Keratinocyte (primary cell): ENCODE data around the gene FNDC3B. TPM values are rescaled to one million over a fixed set of nuclear protein-coding genes. Genes with fewer than 3 reads are reported as not detected.

Experiments
- DNase-seq: peaks from one replicate; pipeline ENCODE4 v3.0.0-alpha.2; 2011; ENCODE audit warnings: low read depth, missing footprints, low spot score
- FAIRE-seq: peaks from 2 replicates; lab custom pipeline; 2011; peaks lifted over from hg19 to GRCh38; lab: Jason Lieb, UNC
- H2AFZ ChIP-seq: 2 replicates; pipeline ENCODE4 v1.6.0; 2012; ENCODE audit warnings: low read length, control low read depth, inconsistent platforms; ENCODE audit not compliant: control insufficient read depth
- H3K27ac ChIP-seq: 2 replicates; pipeline ENCODE4 v1.5.1; 2011; ENCODE audit warnings: low read length; ENCODE audit not compliant: control insufficient read depth, insufficient read depth
- H3K27me3 ChIP-seq: 3 replicates; pipeline ENCODE4 v1.6.0; 2011; ENCODE audit warnings: low read length; ENCODE audit not compliant: control insufficient read depth, insufficient read depth; ENCODE audit errors: extremely low read depth
- H3K36me3 ChIP-seq, 2 experiments: 2 replicates in 1 of 2; 3 replicates in 1 of 2; pipeline ENCODE4 v1.5.1; 2011; ENCODE audit warnings: low read length in 2 of 2, mild to moderate bottlenecking in 1 of 2; ENCODE audit not compliant: control insufficient read depth in 2 of 2, insufficient read depth in 2 of 2; ENCODE audit errors: extremely low read depth in 1 of 2
- H3K4me1 ChIP-seq: 3 replicates; pipeline ENCODE4 v1.5.1; 2011; ENCODE audit warnings: low read length; ENCODE audit not compliant: control insufficient read depth, insufficient read depth; ENCODE audit errors: extremely low read depth
- H3K4me2 ChIP-seq: 3 replicates; pipeline ENCODE4 v1.6.0; 2011; ENCODE audit warnings: low read depth, low read length; ENCODE audit not compliant: control insufficient read depth, insufficient read depth; ENCODE audit errors: extremely low read depth
- H3K4me3 ChIP-seq, 3 experiments: fragments of 200-600 bp in 1 of 3; sonication (generic) in 1 of 3; 2 replicates in 2 of 3; 3 replicates in 1 of 3; pipeline ENCODE4 v1.5.1; 2011 to 2016; ENCODE audit warnings: low read length in 3 of 3, mild to moderate bottlenecking in 3 of 3, control low read depth in 2 of 3, inconsistent platforms in 1 of 3, low read depth in 1 of 3, mixed read lengths in 1 of 3, mixed run types in 1 of 3, moderate library complexity in 1 of 3; ENCODE audit not compliant: control insufficient read depth in 2 of 3, insufficient read depth in 2 of 3; ENCODE audit errors: extremely low read depth in 1 of 3
- H3K79me2 ChIP-seq: 2 replicates; pipeline ENCODE4 v1.6.0; 2012; ENCODE audit warnings: low read length; ENCODE audit not compliant: control insufficient read depth, insufficient read depth
- H3K9ac ChIP-seq: 3 replicates; pipeline ENCODE4 v1.6.0; 2011; ENCODE audit warnings: low read length; ENCODE audit not compliant: control insufficient read depth, insufficient read depth; ENCODE audit errors: extremely low read depth
- H3K9me1 ChIP-seq: 3 replicates; pipeline ENCODE4 v1.6.0; 2011; ENCODE audit warnings: low read length; ENCODE audit not compliant: control insufficient read depth, insufficient read depth; ENCODE audit errors: extremely low read depth
- H3K9me3 ChIP-seq: 2 replicates; pipeline ENCODE4 v1.5.1; 2012; ENCODE audit warnings: low read depth, low read length; ENCODE audit not compliant: control insufficient read depth
- H4K20me1 ChIP-seq: 3 replicates; pipeline ENCODE4 v1.6.0; 2011; ENCODE audit warnings: low read length; ENCODE audit not compliant: control insufficient read depth, insufficient read depth; ENCODE audit errors: extremely low read depth
- CTCF ChIP-seq, 3 experiments: IDR thresholded peaks in 1 of 3; conservative IDR thresholded peaks in 1 of 3; optimal IDR thresholded peaks in 1 of 3; 2 replicates in 2 of 3; 3 replicates in 1 of 3; pipeline versions ENCODE3 to v1.5.1; 2011; ENCODE audit warnings: low read length in 3 of 3, mild to moderate bottlenecking in 3 of 3, moderate library complexity in 2 of 3, control low read depth in 1 of 3, inconsistent platforms in 1 of 3; ENCODE audit not compliant: insufficient read depth in 2 of 3; ENCODE audit errors: extremely low read depth in 1 of 3
- EZH2 ChIP-seq: IDR thresholded peaks from one replicate; pipeline ENCODE4 v1.6.1; 2012; ENCODE audit warnings: inconsistent platforms, mild to moderate bottlenecking, low read length, moderate library complexity
- dilution Hi-C: fragments of 300-500 bp; cut with MboI; formaldehyde crosslinking; loops from one replicate; pipeline ENCODE4 v1.7.0; 2020; ENCODE audit warnings: low sequenced_read_pairs; ENCODE audit not compliant: extremely low pct_ligation_motif_present
- polyA plus RNA-seq, 5 experiments: library from polyadenylated mRNA; depleted of rRNA in 3 of 5; stranded (reverse) in 3 of 5; stranded (forward) in 1 of 5; unstranded in 1 of 5; fragments of >200 nt; gene quantifications; 1 replicate in 1 of 5; 2 replicates in 3 of 5; 3 replicates in 1 of 5; pipeline versions ENCODE4 v1.2.1 to v1.2.3, GENCODE V29; 2011 to 2012; ENCODE audit warnings: missing spikeins in 2 of 5, low read depth in 1 of 5, low replicate concordance in 1 of 5

FNDC3B gene
- polyA plus RNA-seq, 1 donor (not counting 4 experiments of a cell fraction or from before 2014, with no cell fraction given), result 31.4 TPM

- peaks cover 38% of the 10 kb centered on the region for H3K4me1 ChIP-seq
Observed at GRCh38 chr3:172315401-172316091, 276.2 kb downstream of the FNDC3B start.

GRCh38 chr3:172316758-172317157 lies 277.4 kb downstream of the FNDC3B start:
- FAIRE-seq (no peak), DNase-seq (no peak)
- Histone ChIP-seq H3K36me3 (peaks cover 10 to 31% of the 10 kb centered on the region in 2 experiments), H3K4me2 (no peak overlapping the region), H3K9ac (no peak overlapping the region), H3K9me3 (no peaks in the 10 kb centered on the region), H3K27ac (no peak overlapping the region), H3K9me1 (peaks cover 2% of the 10 kb centered on the region), H3K79me2 (no peaks in the 10 kb centered on the region), H3K4me3 (no peak overlapping the region), H3K4me1 (peaks cover 38% of the 10 kb centered on the region), H2AFZ (no peak overlapping the region), H4K20me1 (peaks cover 4% of the 10 kb centered on the region), H3K27me3 (no peaks in the 10 kb centered on the region)
- TF ChIP-seq CTCF (optimal IDR thresholded peaks at IDR 0.05 in 1 of 3, IDR thresholded peaks at IDR 0.05 in 1 of 3, conservative IDR thresholded peaks at IDR 0.05 in 1 of 3; ENCODE audit: extremely low read depth in 1 of 3, insufficient read depth in 2 of 3, low read length in 3 of 3), result no peak
- no peak for TF ChIP-seq EZH2
- dilution Hi-C loops, result no loop called here

More at GRCh38 chr3:172315401-172316091, 276.2 kb downstream of the FNDC3B start:
- TF ChIP-seq CTCF (optimal IDR thresholded peaks at IDR 0.05 in 1 of 3, IDR thresholded peaks at IDR 0.05 in 1 of 3, conservative IDR thresholded peaks at IDR 0.05 in 1 of 3; ENCODE audit: extremely low read depth in 1 of 3, insufficient read depth in 2 of 3, low read length in 3 of 3) (no peak), EZH2 (no peak)
- Histone ChIP-seq H3K4me3 (no peak overlapping the region), H3K9me3 (no peaks in the 10 kb centered on the region), H3K36me3 (peaks cover 14 to 36% of the 10 kb centered on the region in 2 experiments), H4K20me1 (peaks cover 4% of the 10 kb centered on the region), H2AFZ (no peak overlapping the region), H3K79me2 (no peaks in the 10 kb centered on the region), H3K27ac (no peak overlapping the region), H3K27me3 (no peaks in the 10 kb centered on the region), H3K9ac (no peak overlapping the region), H3K9me1 (peaks cover 2% of the 10 kb centered on the region), H3K4me2 (no peak overlapping the region)
- FAIRE-seq (no peak), DNase-seq (no peak)
- dilution Hi-C loops, result no loop called here
